ENCODE data around the gene SLC22A15.
"Not testable (repeated sequence)": the region's sequence is repeated elsewhere in the genome, so short reads cannot be mapped to it uniquely, and the experiment has no call there.

SLC22A15 gene

GRCh38 chr1:116044071-116044470 is 67.8 kb downstream of the SLC22A15 start:
- no peak for DNase-seq

- not testable (repeated sequence) for DNase-seq
These were observed 70.6 kb downstream of the SLC22A15 start for GRCh38 chr1:116046933-116047332.

DNA sequence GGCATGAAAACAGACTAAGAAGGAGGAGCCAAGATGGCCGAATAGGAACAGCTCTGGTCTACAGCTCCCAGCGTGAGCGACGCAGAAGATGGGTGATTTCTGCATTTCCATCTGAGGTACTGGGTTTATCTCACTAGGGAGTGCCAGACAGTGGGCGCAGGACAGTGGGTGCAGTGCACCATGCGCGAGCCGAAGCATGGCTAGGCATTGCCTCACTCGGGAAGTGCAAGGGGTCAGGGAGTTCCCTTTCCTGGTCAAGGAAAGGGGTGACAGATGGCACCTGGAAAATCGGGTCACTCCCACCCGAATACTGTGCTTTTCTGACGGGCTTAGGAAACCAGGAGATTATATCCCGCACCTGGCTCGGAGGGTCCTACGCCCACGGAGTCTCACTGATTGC is 75.6 kb downstream of the SLC22A15 start:
- not testable (repeated sequence) for DNase-seq

DNA sequence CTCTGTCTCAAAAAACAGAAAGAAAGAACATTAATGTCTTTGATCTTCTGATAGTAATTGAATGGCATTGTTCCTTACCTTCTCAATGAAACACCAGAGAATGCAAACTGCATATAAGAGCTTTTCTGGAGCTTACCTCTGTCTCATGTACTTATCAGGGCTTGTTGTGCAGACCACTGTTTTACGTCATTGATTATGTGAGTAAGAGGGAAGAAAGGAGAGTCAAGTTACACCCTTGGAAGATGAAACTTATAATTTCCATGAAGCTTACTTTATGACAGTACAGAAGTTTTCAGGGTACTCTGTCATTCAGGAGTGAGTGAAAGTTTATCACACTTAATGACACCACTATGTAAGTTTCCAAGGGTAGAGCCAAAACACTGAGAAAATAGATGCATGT is 85.9 kb downstream of the SLC22A15 start:
- DNase-seq = no peak

- DNase-seq = no peak
These were observed 88.3 kb downstream of the SLC22A15 start for GRCh38 chr1:116064616-116065015.

DNA sequence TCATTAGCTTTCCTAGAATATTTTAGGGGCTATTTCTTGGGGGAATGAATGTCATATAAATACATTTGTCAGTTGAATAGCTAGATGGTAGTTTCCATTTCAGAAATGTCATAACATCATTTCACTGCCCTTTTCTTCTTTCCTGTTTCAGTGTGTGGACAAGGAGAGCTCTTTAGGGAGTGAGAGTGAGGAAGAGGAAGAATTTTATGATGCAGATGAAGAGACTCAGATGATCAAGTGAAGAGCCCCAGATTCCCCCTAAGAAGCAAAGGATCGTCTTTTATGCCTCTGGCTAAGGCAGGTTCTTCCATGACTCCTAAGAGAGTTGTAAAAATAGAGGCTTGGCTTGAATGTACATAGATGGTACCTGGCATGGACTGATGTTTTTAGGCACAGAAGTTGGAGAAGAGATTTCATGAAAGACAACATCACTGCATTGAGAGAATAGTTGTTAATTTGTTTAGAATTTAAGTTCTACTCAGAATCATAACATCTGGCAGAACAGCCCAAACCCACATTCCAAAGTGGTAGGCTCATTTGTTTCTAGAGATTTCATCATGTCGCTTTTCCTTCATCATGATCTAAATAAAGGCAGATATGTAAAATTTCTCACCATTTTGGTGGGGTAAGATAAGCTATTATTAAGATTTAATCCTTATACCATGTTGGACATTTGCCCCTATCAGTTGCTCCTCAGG is 90.7 kb downstream of the SLC22A15 start:
- peak; percentile 24 for DNase-seq

GRCh38 chr1:116067566-116067890 is 91.2 kb downstream of the SLC22A15 start:
- peak; percentile 35 for DNase-seq

GRCh38 chr1:116075575-116075974 is 99.3 kb downstream of the SLC22A15 start:
- no peak for DNase-seq

DNA sequence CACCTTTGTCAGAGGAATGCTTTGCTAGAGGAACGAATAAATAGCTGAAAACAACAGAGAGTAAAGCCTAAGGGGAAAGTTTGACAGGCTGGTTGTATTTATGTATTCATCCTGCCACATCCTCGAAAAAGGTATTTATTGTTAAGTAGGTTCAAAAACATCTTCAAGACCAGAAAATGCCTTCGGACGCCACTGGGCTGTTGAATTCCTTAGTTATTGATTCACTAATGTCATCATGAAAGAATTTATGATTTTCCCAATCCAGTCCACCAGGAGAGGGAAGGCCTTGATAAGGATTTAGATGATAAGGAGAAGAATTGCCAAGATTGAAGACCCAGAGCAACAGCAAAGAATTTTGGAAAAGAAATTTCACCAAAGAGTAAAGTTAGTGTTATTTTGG is 99.7 kb downstream of the SLC22A15 start:
- no peak for DNase-seq

DNA sequence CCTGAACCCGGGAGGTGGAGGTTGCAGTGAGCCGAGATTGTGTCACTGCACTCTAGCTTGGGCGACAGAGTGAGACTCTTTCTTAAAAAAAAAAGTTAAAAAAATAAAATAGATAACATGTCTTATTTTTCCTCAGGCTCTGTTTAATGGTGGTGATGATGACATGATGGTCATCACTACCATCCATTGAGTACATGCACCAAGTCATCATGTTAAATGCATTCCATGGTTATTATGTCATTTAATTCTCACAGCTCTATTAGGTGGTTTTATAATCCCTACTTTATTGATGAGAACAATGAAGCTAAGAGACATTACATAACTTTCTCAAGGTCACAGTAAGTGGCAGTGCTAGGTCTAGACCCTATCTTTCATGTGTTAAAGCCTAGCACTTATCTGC is 100.5 kb downstream of the SLC22A15 start:
- DNase-seq = no peak

- DNase-seq = no peak
These were observed 102.4 kb downstream of the SLC22A15 start for GRCh38 chr1:116078699-116079223.

- DNase-seq = no peak
These were observed 111.3 kb downstream of the SLC22A15 start for GRCh38 chr1:116087628-116088027.

- no peak for DNase-seq
These were observed 113.6 kb downstream of the SLC22A15 start for GRCh38 chr1:116089870-116090269.

DNA sequence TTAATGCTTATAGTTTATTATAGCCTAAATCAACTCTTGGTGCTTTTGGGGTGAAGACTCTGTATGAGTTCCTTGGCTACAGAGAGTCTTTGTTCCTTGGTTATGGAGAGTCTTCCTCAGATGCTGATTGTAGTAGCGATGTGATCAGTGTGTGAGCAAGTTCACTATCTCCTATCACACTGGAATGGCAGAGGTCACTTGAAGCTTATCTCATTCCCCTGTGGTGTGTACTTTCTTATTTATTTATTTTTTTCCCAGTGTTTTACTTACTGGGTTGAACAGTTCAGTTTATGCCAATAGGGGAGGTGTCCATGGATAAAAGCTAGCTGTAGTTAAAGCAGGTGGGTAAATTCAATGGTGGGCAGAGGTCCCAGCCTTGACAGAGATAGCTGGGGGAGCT is 114.8 kb downstream of the SLC22A15 start:
- no peak for DNase-seq

- DNase-seq = no peak
These were observed 116.6 kb downstream of the SLC22A15 start for GRCh38 chr1:116092752-116093489.

DNA sequence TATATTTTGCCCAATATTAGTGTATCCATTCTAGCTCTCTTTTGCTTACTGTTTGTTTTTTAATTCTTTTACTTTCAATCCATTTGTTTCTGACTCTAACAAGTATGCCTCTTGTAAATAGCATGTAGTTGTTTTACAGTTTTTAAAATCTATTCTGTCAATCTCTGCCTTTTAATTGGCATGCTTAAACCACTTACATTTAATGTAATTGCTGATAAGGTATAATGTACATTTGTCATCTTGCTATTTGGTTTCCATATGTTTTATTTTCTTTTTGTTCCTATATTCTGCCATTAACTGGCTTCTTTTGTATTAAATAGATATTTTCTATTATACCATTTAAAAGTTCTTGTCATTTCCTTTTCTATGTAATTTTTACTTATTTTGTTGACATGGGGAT is 118.7 kb downstream of the SLC22A15 start:
- no peak for DNase-seq

DNA sequence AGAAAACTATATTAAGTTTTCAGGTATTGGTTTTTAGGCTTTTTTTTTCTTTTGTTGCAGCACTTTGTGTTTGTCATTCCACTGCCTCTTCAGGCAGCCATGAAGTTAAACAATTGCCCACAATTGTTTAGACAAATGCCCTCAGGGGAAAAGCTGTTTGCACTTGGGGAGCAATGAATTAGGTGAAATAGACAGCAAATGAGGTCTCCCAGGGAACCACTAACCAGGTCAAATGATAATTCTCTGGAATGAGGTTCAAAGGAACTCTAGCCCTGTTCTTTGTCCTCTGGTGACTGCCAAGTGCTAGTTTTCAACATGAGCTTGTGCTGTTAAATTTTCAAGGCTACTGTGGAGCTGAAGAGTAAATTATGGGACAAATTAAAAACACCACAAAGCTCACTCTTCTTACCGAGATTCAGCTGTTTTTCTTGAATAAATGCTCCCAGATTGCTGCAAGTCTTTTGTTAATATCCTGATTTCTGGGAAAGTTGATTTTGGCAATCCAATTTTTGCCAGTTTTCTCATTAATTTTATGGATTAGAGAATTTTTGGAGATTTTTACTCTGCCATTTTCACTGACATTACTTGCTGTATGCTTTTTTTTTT is 119.8 kb downstream of the SLC22A15 start:
- DNase-seq = no peak

GRCh38 chr1:116097626-116098025 is 121.3 kb downstream of the SLC22A15 start:
- DNase-seq = no peak

DNA sequence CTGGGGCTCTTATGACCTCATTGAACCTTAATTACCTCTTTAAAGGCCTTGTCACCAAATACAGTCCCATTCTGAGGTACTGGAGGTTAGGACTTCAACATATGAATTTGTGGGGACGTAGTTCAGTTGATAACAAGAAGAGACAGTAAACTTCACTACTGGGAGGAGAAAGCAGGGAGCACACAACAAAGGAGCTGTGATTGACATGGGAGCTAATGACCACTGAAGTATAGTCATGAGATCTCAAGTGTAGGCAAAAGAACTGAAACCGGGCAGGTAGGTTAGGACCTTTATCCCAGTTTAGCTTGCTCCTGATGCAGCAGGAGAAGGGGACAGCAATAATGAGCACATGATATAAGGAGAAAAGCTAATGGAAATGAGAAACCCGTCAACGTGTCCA is 123.1 kb downstream of the SLC22A15 start:
- peak; percentile 83 for DNase-seq

DNA sequence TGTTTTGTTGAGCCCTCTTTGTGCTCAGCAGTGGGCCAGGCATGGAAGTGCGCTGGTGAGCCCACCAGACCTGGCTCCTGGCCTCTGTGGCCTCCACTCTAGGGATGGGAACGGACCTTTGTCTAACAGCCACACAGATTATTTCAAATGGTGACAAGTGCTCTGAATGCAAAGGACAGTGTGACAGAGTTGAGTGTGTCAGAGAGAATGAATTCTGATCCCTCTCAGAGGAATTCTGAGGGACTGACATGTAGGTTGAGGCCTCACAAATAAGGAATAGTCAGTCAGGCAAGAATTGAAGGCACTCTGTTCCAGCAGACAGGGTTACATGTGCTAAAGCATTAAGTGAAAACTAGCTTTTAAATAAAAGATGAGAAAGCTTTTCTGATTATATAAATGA is 123.6 kb downstream of the SLC22A15 start:
- peak; percentile 72 for DNase-seq

DNA sequence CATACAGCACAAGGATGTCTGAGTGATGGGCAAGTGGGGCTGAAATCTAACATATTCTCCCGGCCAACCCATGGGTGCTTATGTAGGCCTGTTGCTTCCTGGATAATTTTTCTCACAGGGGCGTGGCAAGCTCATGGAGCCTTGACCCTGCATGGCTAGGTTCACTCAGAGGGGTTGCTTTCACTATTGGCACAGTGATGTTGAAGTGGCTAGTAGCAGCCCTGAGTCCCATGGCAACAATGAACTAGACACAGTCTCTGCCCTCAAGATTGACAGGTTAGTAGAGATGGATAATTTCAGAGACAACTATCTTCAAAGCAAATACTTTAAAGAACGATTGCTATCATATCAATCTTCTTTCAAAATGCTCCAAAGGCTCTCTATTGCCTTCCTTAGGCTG is 128.4 kb downstream of the SLC22A15 start:
- DNase-seq = no peak

DNA sequence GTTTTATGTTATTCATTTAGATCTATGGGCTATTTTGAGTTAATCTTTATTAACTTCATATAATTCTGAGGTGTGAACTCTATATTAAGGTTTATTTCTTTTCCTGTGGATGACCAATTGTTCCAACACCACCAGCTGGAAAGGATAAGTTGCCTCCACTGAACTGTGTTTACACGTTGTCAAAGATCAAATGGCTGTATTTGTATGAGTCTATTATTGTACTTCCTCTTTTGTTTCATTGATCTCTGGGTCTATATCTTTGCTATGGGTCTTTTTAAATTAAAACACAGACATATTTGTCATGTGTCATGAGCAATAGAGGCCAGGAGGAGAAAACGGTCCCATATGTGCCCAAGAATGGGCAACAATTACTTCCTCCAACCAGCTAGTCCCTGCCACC is 129.7 kb downstream of the SLC22A15 start:
- DNase-seq = no peak

- DNase-seq = no peak
These were observed 130.3 kb downstream of the SLC22A15 start for GRCh38 chr1:116106646-116107045.

DNA sequence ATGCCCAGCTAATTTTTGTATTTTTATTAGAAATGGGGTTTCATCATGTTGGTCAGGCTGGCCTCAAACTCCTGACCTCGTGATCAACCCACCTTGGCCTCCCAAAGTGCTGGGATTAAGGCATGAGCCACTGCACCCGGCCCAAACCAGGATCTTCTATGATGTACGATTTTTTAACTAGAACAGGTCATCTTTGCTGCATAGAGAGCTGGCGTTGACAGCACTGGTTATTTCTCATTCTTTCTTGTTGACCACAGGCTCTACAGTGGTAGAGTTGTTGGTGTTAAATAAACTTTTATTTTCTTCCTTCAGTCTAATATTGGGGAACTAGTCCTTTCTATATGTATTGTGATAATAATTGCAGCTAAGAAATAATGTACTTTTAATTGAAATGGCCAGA is 131.1 kb downstream of the SLC22A15 start:
- no peak for DNase-seq
